SJSA1 (cell line): ENCODE data around the gene DAD1. TPM values are rescaled to one million over a fixed set of nuclear protein-coding genes. Genes with fewer than 3 reads are reported as not detected.
A peak's percentile ranks its signal among the peaks of the same experiment; 100 is the strongest.
"Not testable (repeated sequence)": the region's sequence is repeated elsewhere in the genome, so short reads cannot be mapped to it uniquely, and the experiment has no call there.

Experiments used
- DNase-seq, 2 experiments: peaks; one replicate each; pipeline ENCODE4 v3.0.0-alpha.2; 2015 to 2020; ENCODE audit warnings: low spot score in 2 of 2, low read depth in 1 of 2
- H3K27ac ChIP-seq: fragments of 250-450 bp; sonication (Bioruptor Pico); 2 replicates; pipeline ENCODE4 v1.5.1; 2020; ENCODE audit warnings: mild to moderate bottlenecking, moderate library complexity
- H3K27me3 ChIP-seq: fragments of 250-450 bp; sonication (Bioruptor Pico); replicated peaks from 2 replicates; pipeline ENCODE4 v1.5.1; 2020; ENCODE audit warnings: mild to moderate bottlenecking, moderate library complexity
- H3K36me3 ChIP-seq: fragments of 250-450 bp; sonication (Bioruptor Pico); 2 replicates; pipeline ENCODE4 v1.5.1; 2020; ENCODE audit warnings: mild to moderate bottlenecking
- H3K4me1 ChIP-seq: fragments of 250-450 bp; sonication (Bioruptor Pico); replicated peaks from 2 replicates; pipeline ENCODE4 v1.6.1; 2021; ENCODE audit warnings: mild to moderate bottlenecking
- H3K4me3 ChIP-seq: fragments of 250-450 bp; sonication (Bioruptor Pico); 2 replicates; pipeline ENCODE4 v1.5.1; 2020; ENCODE audit warnings: mild to moderate bottlenecking
- H3K9me3 ChIP-seq: fragments of 250-450 bp; sonication (Bioruptor Pico); replicated peaks from 2 replicates; pipeline ENCODE4 v1.5.1; 2020; ENCODE audit warnings: mild to moderate bottlenecking
- total RNA-seq: library from RNA; depleted of rRNA; stranded (reverse); fragments of >200 nt; shearing (Covaris generic); gene quantifications from 2 replicates; pipeline ENCODE4 v1.2.3, GENCODE V29; 2014

Gene DAD1
- total RNA-seq, 1 experiment from 2014 or later = 328 TPM

DNA sequence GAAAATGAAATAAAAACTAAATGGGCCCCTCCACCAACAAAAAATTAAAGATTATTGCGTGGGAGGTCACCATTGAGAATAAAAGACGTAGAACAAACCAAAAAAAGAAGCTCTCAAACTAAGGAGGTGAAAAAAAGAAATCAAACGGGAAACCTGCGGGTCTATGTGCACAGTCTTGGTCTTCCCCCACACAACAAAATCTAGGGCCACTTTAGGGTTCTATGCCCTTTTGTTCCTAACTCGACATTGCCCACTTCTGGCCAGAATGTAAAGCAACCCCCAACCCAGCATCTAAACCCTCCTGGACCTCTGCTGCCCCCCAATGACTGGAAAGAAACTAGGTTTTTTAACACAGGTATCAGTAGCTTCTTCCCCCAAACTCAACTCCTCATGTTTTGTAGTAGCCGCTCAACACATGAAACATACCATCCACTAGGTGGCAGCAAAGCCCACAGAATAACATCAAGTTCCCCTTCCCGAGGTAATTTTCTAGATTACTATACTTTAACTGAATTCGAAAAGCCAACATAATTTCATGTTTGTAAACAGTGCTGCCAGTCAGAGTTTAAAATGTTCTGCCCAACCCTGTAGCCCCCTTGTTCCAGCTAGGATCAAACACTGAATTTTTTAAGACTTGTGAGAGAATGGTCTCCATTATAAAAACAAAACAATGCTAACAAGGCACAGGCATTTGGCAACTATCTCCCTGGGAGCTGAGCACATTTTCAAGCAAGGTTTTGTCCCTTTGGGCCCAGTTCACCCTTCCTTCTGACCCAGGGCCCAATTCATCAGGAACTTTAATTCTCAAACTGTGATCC lies 18.7 kb downstream of the DAD1 start:
- no peak overlapping the region for H3K4me3 ChIP-seq
- peaks cover 76% of the 10 kb centered on the region for H3K36me3 ChIP-seq
- peaks cover 24% of the 10 kb centered on the region for H3K4me1 ChIP-seq
- DNase-seq = peak; percentile 65 to 70
- H3K9me3 ChIP-seq = no peaks in the 10 kb centered on the region
- H3K27ac ChIP-seq = no peak overlapping the region
- no peaks in the 10 kb centered on the region for H3K27me3 ChIP-seq

- Histone ChIP-seq H3K4me1 (peaks cover 24% of the 10 kb centered on the region), H3K9me3 (no peaks in the 10 kb centered on the region), H3K4me3 (no peak overlapping the region), H3K27ac (no peak overlapping the region), H3K27me3 (no peaks in the 10 kb centered on the region), H3K36me3 (peaks cover 76% of the 10 kb centered on the region)
- DNase-seq = no peak
Observed at GRCh38 chr14:22569737-22570131, 19.3 kb downstream of the DAD1 start.

DNA sequence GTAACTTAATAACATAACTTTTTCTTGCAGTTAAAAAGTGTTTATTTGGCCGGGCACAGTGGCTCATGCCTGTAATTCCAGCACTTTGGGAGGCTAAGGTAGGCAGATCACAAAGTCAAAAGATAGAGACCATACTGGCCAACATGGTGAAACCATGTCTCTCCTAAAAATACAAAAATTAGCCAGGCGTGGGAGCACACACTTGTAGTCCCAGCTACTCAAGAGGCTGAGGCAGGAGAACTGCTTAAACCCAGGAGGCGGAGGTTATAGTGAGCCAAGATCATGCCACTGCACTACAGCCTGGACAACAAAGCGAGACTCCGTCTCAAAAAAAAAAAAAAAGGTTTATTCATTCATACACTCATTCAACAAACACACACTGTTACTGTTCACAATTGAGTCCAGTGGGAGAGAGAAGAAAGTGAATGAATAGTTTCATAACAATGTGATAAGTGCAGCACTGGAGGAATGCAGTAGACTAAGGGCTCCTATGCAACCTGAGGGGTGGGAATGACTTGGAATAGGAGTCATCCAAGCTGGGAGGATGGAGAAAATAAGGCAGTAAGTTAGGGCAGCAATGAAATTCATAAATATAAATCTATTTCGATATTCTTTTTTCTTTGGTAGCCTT lies 19.8 kb downstream of the DAD1 start:
- no peak overlapping the region for H3K4me3 ChIP-seq
- H3K36me3 ChIP-seq = peaks cover 76% of the 10 kb centered on the region
- peaks cover 24% of the 10 kb centered on the region for H3K4me1 ChIP-seq
- no peak for DNase-seq
- no peak overlapping the region for H3K27ac ChIP-seq
- H3K27me3 ChIP-seq = no peaks in the 10 kb centered on the region
- H3K9me3 ChIP-seq = no peaks in the 10 kb centered on the region

- Histone ChIP-seq H3K27me3 (no peaks in the 10 kb centered on the region), H3K9me3 (no peaks in the 10 kb centered on the region), H3K4me3 (no peak overlapping the region), H3K27ac (no peak overlapping the region), H3K4me1 (peaks cover 16% of the 10 kb centered on the region), H3K36me3 (peaks cover 78% of the 10 kb centered on the region)
- no peak for DNase-seq
Observed at GRCh38 chr14:22567437-22567836, 21.6 kb downstream of the DAD1 start.

GRCh38 chr14:22566845-22567244 lies 22.2 kb downstream of the DAD1 start:
- Histone ChIP-seq H3K9me3 (no peaks in the 10 kb centered on the region), H3K27me3 (no peaks in the 10 kb centered on the region), H3K4me3 (no peak overlapping the region), H3K36me3 (peaks cover 78% of the 10 kb centered on the region), H3K4me1 (peaks cover 10% of the 10 kb centered on the region), H3K27ac (no peak overlapping the region)
- no peak for DNase-seq

DNA sequence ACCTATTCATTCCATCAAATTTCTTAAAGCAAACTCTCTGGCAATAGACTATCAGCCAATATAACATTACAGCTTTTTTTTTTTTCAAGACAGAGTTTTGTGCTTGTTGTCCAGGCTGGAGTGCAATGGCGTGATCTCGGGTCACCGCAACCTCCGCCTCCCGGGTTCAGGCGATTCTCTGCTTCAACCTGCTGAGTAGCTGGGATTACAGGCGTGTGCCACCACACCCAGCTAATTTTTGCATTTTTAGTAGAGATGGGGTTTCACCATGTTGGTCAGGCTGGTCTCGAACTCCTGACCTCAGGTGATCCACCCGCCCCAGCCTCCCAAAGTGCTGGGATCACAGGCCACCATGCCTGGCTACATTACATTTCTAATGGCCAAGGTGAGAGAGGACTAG lies 22.8 kb downstream of the DAD1 start:
- peaks cover 74% of the 10 kb centered on the region for H3K36me3 ChIP-seq
- not testable (repeated sequence) for H3K9me3 ChIP-seq, H3K27ac ChIP-seq, DNase-seq, H3K4me3 ChIP-seq, H3K27me3 ChIP-seq, H3K4me1 ChIP-seq

DNA sequence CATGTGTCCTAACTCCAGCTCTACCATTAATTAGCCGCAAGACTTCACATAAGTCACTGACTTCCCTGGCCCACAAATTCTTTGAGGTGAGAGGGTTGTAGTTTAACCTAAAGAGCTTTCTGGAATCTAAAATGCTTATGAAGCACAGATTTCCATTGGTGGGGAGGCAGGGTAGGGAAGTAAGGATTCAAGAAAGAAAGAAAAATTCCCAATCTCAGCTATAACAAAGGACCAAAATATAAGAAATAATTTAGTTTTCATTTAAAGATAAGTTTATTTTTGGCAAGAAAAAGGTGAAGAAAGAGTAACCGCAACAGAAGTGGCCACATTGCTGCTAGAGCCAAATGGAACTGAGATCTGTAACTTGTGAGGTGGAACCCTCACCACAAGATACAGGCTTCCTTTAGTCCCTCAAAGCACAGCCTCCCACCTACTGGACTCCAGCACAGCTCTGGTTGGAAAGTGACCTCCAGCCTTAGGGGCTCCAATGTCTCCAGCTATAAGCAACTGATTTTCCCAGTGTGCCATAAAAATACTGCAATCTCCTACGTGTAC lies 23.6 kb downstream of the DAD1 start:
- DNase-seq = no peak
- peaks cover 4% of the 10 kb centered on the region; the same call in 1 of the 2 replicates for H3K4me1 ChIP-seq
- no peak overlapping the region for H3K27ac ChIP-seq
- no peaks in the 10 kb centered on the region for H3K9me3 ChIP-seq
- H3K36me3 ChIP-seq = peaks cover 74% of the 10 kb centered on the region
- H3K4me3 ChIP-seq = no peak overlapping the region
- H3K27me3 ChIP-seq = no peaks in the 10 kb centered on the region

DNA sequence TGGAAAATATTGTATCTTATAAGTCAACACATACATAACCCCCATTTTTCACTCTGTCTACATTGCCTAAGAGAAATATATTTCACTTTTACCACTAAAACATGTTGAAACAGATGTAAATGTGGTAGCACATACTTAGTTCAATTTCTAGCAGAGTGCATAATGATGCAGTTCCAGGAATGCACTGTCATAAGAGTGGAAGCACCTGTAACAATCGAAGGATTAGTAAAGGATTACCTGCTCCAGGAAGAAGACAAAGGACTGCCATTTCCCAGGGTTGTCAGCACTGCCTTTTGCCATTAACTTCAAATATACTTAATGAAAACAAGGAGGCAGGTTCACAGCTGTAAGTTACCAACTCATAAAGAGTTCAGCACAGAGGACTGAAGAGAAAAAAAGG lies 24.6 kb downstream of the DAD1 start:
- DNase-seq = no peak
- no peak overlapping the region for H3K27ac ChIP-seq
- peaks cover 66% of the 10 kb centered on the region for H3K36me3 ChIP-seq
- no peaks in the 10 kb centered on the region for H3K27me3 ChIP-seq
- no peak overlapping the region for H3K4me3 ChIP-seq
- no peaks in the 10 kb centered on the region for H3K4me1 ChIP-seq
- H3K9me3 ChIP-seq = no peaks in the 10 kb centered on the region

DNA sequence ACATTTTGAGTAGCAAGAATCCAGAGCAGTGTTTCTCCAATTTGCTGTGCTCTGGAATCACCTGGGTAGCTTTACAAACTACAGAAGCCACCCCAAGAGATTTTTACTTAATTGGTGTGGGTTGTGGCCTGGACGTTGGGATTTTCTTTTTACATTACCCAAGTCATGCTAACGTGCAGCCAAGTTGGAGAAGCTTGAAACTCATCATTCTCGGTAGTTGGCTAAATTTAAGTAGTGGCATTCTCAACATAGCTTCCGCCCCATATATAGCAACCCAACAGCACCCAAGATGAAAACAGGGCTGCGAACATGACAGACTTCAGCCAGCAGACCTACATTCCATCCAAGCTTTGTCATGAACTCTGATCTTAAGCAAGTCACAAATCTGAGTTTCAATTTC lies 25.0 kb downstream of the DAD1 start:
- H3K36me3 ChIP-seq = peaks cover 63% of the 10 kb centered on the region
- no peaks in the 10 kb centered on the region for H3K27me3 ChIP-seq
- H3K27ac ChIP-seq = no peak overlapping the region
- H3K4me3 ChIP-seq = no peak overlapping the region
- H3K4me1 ChIP-seq = no peaks in the 10 kb centered on the region
- DNase-seq = no peak
- no peaks in the 10 kb centered on the region for H3K9me3 ChIP-seq

DNA sequence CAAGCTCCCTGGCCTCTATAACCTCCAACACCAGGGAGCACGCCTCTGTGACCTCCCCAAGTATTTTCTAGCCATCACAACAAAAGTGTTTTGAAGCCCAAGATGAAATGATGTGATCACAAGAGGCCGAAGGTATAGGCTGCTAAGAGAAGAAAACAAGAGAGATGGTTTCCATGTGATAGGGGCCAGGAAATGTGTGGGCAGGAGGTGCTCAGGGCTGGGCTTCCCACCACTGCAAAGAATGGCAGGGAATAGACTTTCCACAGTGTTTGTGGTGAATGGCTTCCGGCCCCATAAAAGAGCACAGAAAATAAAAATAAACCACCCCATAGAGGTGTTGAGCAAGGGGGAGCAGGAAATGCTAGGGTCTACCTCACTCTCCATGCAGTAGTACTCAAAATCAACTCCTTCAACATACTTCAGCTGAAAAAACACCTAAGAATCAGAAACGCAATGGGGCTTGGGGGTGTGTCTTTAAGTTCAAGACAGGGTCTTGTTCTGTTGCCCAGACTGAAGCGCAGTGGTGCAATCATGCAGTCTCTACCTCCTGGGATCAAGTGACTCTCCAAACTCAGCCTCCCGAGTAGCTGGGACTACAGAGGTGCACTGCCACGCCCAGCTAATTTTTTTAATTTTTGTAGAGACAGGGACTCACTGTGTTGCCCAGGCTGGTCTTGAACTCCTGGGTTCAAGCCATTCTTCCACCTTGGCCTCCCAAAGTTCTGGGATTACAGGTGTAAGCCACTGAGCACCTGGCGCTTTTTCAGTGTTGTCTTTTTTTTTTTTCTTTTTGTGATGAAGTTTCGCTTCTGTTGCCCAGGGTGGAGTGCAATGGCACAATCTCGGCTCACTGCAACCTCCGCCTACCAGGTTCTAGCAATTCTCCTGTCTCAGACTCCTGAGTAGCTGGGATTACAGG lies 27.1 kb downstream of the DAD1 start:
- no peak overlapping the region for H3K4me3 ChIP-seq
- H3K9me3 ChIP-seq = no peaks in the 10 kb centered on the region
- no peaks in the 10 kb centered on the region for H3K27me3 ChIP-seq
- H3K27ac ChIP-seq = no peak overlapping the region
- H3K36me3 ChIP-seq = peaks cover 42% of the 10 kb centered on the region
- H3K4me1 ChIP-seq = peaks cover 8% of the 10 kb centered on the region
- DNase-seq = no peak

GRCh38 chr14:22561366-22561660 lies 27.7 kb downstream of the DAD1 start:
- Histone ChIP-seq H3K4me3 (no peak overlapping the region), H3K27me3 (no peaks in the 10 kb centered on the region), H3K4me1 (peaks cover 14% of the 10 kb centered on the region), H3K36me3 (peaks cover 36% of the 10 kb centered on the region), H3K9me3 (no peaks in the 10 kb centered on the region), H3K27ac (no peak overlapping the region)
- DNase-seq = no peak

GRCh38 chr14:22560662-22561365 lies 28.2 kb downstream of the DAD1 start:
- Histone ChIP-seq H3K27ac (no peak overlapping the region), H3K36me3 (peaks cover 31% of the 10 kb centered on the region), H3K4me1 (peaks cover 19% of the 10 kb centered on the region), H3K27me3 (no peaks in the 10 kb centered on the region), H3K4me3 (no peak overlapping the region), H3K9me3 (no peaks in the 10 kb centered on the region)
- no peak for DNase-seq

GRCh38 chr14:22559041-22559440 lies 30.0 kb downstream of the DAD1 start:
- DNase-seq = no peak
- Histone ChIP-seq H3K27ac (no peak overlapping the region), H3K27me3 (no peaks in the 10 kb centered on the region), H3K9me3 (no peaks in the 10 kb centered on the region), H3K4me1 (peaks cover 27% of the 10 kb centered on the region), H3K36me3 (peaks cover 14% of the 10 kb centered on the region), H3K4me3 (no peak overlapping the region)
